ENCODE measurements around the gene EMILIN2. TPM values are rescaled to one million over a fixed set of nuclear protein-coding genes. Genes with fewer than 3 reads are reported as not detected.

The EMILIN2 gene
- total and polyA plus RNA-seq, 2 of the 13 experiments (the other 11 are each of a cell fraction or from before 2014, with no cell fraction given): 7.6 to 8.2 TPM

GRCh38 chr18:2948038-2948437 lies 101.2 kb downstream of the EMILIN2 start:
- peaks cover 11 to 74% of the 10 kb centered on the region in 2 experiments for H3K36me3 ChIP-seq (replicated peaks in 1 of 2; ENCODE audit: control insufficient read depth in 1 of 2, insufficient read depth in 2 of 2, low read length in 2 of 2)
- ChIA-PET CTCF (ENCODE audit: low intra/inter-chr PET ratio, low total read pairs) (interaction anchor here (0.9 to 1.6 kb wide), 2 partner anchors 16 to 38 kb away, joined by 3 to 6 read pairs; no protein-coding TSS in a partner anchor), POLR2A (interaction anchor here (0.8 to 1.4 kb wide), 4 partner anchors 9 to 299 kb away, joined by 3 to 8 read pairs (median 3); partner anchors contain the start of gene MYL12A)
- no peak overlapping the region for H3K27ac ChIP-seq (ENCODE audit: extremely low read length, insufficient read depth, low read length)
- no peak overlapping the region for H3K4me2 ChIP-seq (ENCODE audit: low read depth, low read length)
- ATAC-seq (peak; percentile 74), FAIRE-seq (no peak), DNase-seq (ENCODE audit: low spot score) (peak; percentile 23)
- peaks cover 12% of the 10 kb centered on the region for H3K79me2 ChIP-seq (ENCODE audit: insufficient read depth, low read length)
- no peaks in the 10 kb centered on the region for H3K27me3 ChIP-seq (ENCODE audit: control insufficient read depth in 1 of 2, insufficient read depth in 2 of 2, low read length in 2 of 2)
- TF ChIP-seq ZNF282 (IDR thresholded peaks at IDR 0.05; ENCODE audit: partially characterized antibody) (no peak), STAG1 (CRISPR knock-in tag; IDR thresholded peaks at IDR 0.05) (peak; percentile 27)
- TF ChIP-seq, protein P1, sequence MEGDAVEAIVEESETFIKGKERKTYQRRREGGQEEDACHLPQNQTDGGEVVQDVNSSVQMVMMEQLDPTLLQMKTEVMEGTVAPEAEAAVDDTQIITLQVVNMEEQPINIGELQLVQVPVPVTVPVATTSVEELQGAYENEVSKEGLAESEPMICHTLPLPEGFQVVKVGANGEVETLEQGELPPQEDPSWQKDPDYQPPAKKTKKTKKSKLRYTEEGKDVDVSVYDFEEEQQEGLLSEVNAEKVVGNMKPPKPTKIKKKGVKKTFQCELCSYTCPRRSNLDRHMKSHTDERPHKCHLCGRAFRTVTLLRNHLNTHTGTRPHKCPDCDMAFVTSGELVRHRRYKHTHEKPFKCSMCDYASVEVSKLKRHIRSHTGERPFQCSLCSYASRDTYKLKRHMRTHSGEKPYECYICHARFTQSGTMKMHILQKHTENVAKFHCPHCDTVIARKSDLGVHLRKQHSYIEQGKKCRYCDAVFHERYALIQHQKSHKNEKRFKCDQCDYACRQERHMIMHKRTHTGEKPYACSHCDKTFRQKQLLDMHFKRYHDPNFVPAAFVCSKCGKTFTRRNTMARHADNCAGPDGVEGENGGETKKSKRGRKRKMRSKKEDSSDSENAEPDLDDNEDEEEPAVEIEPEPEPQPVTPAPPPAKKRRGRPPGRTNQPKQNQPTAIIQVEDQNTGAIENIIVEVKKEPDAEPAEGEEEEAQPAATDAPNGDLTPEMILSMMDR (CRISPR knock-in tag; IDR thresholded peaks at IDR 0.05): peak; percentile 30
- in situ Hi-C loops (cut with HindIII; ENCODE audit: extremely low pct_ligation_motif_present, low pct_unique_long_range_greater_than_20kb) (no loop called here), intact Hi-C loops (cut with micrococcal nuclease; ENCODE audit: unreplicated experiment) (no loop called here)
- no peak overlapping the region for H3K9ac ChIP-seq (ENCODE audit: insufficient read depth, low read depth, low read length)
- no peak overlapping the region for H3K4me3 ChIP-seq (replicated peaks in 1 of 3; ENCODE audit: insufficient read depth in 1 of 3, low read depth in 2 of 3, low read length in 3 of 3)
- no TSS peak for BruUV-seq (replicated peaks)
- H2AFZ ChIP-seq (ENCODE audit: low read length): no peak overlapping the region
- 74% methylated on average over 3 of the region's 3 CpGs for WGBS (ENCODE audit: low lambda C conversion rate)
- H4K20me1 ChIP-seq (ENCODE audit: insufficient read depth, low read length): peaks cover 6% of the 10 kb centered on the region; the same call in 1 of the 2 replicates
- no peaks in the 10 kb centered on the region for H3K4me1 ChIP-seq (ENCODE audit: insufficient read depth, low read length)
- no peaks in the 10 kb centered on the region for H3K9me3 ChIP-seq (ENCODE audit: low read length)

GRCh38 chr18:2952605-2953004 lies 105.8 kb downstream of the EMILIN2 start:
- no TSS peak for BruUV-seq (replicated peaks)
- POLR2A ChIA-PET: no interaction called here
- no peaks in the 10 kb centered on the region for H3K9me3 ChIP-seq (ENCODE audit: low read length)
- peaks cover 24% of the 10 kb centered on the region for H3K79me2 ChIP-seq (ENCODE audit: insufficient read depth, low read length)
- DNase-seq (ENCODE audit: low spot score) (no peak), ATAC-seq (no peak), FAIRE-seq (no peak)
- in situ Hi-C loops (cut with HindIII; ENCODE audit: extremely low pct_ligation_motif_present, low pct_unique_long_range_greater_than_20kb): no loop called here
- H3K27me3 ChIP-seq (ENCODE audit: control insufficient read depth in 1 of 2, insufficient read depth in 2 of 2, low read length in 2 of 2): no peaks in the 10 kb centered on the region
- no peak overlapping the region for H3K9ac ChIP-seq (ENCODE audit: insufficient read depth, low read depth, low read length)
- no peak for TF ChIP-seq NFE2L1 (CRISPR knock-in tag; IDR thresholded peaks at IDR 0.05; ENCODE audit: borderline replicate concordance)
- TF ChIP-seq SMARCE1 (IDR thresholded peaks at IDR 0.05; ENCODE audit: borderline replicate concordance): no peak
- TF ChIP-seq KMT2B (CRISPR knock-in tag; IDR thresholded peaks at IDR 0.05): no peak
- TF ChIP-seq, protein P2, sequence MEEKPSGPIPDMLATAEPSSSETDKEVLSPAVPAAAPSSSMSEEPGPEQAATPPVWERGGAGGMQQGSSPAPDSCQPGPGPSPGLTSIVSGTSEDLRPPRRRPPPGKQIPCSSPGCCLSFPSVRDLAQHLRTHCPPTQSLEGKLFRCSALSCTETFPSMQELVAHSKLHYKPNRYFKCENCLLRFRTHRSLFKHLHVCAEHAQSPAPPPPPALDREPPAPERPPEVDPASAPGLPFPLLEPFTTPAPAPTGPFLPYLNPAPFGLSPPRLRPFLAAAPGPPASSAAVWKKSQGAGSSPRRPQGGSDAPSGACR (CRISPR knock-in tag; IDR thresholded peaks at IDR 0.05): no peak
- TF ChIP-seq ZNF652 (CRISPR knock-in tag; IDR thresholded peaks at IDR 0.05; ENCODE audit: borderline replicate concordance, low read depth): peak; percentile 60; the same call in 1 of the 2 replicates
- no peak overlapping the region for H2AFZ ChIP-seq (ENCODE audit: low read length)
- H3K4me3 ChIP-seq (replicated peaks in 1 of 3; ENCODE audit: insufficient read depth in 1 of 3, low read depth in 2 of 3, low read length in 3 of 3): no peak overlapping the region
- no peak overlapping the region for H3K4me2 ChIP-seq (ENCODE audit: low read depth, low read length)
- no peak overlapping the region for H3K27ac ChIP-seq (ENCODE audit: extremely low read length, insufficient read depth, low read length)
- CTCF ChIA-PET (ENCODE audit: low intra/inter-chr PET ratio, low total read pairs): no interaction called here
- intact Hi-C loops (cut with micrococcal nuclease; ENCODE audit: unreplicated experiment): no loop called here
- peaks cover 13% of the 10 kb centered on the region for H4K20me1 ChIP-seq (ENCODE audit: insufficient read depth, low read length)
- peaks cover 19 to 91% of the 10 kb centered on the region in 2 experiments for H3K36me3 ChIP-seq (replicated peaks in 1 of 2; ENCODE audit: control insufficient read depth in 1 of 2, insufficient read depth in 2 of 2, low read length in 2 of 2)
- WGBS (ENCODE audit: low lambda C conversion rate): 48% methylated on average over 2 of the region's 2 CpGs
- H3K4me1 ChIP-seq (ENCODE audit: insufficient read depth, low read length): peaks cover 20% of the 10 kb centered on the region

Data from HepG2 (cell line).